Epidermal melanocyte (primary cell): ENCODE results near the gene MUC5AC.
"Not testable (repeated sequence)": the region's sequence is repeated elsewhere in the genome, so short reads cannot be mapped to it uniquely, and the experiment has no call there.

Experiments
- DNase-seq: peaks from one replicate; pipeline ENCODE4 v3.0.0; 2011; ENCODE audit warnings: low spot score; ENCODE audit not compliant: insufficient read length

MUC5AC gene

DNA sequence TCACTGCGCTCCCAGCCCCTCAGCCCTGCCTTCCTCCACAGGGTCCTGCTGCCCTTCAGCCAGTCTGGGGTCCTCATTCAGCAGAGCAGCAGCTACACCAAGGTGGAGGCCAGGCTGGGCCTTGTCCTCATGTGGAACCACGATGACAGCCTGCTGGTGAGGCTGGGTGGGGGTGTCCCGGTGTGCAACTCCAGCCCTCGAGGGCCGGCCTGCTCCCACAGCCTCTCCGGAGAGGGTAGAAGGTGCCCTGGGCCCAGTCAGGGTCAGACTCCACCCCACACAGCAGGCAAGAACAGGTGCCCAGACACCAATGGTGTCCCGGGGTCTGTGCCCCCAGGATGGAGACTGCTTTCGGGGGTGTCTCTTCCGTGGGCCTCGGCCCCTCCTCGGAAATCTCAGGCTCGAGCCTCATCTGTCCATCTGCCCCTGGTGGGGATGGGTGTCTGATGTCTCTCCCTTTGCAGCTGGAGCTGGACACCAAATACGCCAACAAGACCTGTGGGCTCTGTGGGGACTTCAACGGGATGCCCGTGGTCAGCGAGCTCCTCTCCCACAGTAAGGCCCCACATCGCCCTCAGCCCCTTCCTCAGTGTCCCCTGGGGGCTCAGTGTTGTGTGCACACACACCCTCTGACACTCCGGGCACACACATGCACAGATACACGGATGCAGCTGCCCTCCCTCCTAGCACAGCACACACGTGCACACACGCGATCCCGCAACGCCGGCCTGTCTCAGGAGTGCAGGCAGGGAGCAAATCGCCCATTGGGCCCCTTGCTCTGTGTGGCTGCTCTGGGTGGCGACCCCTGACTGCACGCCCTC is 4.9 kb downstream of the MUC5AC start:
- no peak for DNase-seq

DNA sequence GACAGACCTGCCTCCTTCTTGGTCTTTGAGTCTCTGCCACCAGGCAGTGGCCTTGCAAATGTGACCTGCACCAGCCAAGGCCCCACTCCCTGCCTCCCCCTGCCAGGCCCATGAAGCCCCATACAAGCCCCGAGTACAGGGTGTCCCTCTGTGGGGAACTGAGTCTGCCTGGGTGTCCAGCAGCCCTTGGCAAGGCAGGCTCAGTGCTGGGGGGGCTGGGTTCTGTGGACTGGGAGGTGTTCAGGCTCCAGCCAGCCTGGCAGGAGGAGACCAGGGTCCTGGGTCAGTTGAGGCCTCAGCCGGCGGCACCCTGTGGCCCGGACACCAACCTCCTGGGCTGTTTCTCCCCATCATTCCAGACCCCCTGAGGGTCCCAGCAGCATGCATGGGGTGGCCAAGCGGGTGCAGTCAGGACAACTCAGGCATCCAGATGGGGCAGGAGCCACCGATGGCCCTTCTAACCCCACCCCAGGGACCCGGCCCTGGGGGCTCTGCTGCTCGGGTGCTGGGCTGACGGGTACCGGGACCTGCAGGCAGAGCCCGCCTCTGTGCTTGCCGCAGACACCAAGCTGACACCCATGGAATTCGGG is 5.7 kb downstream of the MUC5AC start:
- DNase-seq, result no peak

DNA sequence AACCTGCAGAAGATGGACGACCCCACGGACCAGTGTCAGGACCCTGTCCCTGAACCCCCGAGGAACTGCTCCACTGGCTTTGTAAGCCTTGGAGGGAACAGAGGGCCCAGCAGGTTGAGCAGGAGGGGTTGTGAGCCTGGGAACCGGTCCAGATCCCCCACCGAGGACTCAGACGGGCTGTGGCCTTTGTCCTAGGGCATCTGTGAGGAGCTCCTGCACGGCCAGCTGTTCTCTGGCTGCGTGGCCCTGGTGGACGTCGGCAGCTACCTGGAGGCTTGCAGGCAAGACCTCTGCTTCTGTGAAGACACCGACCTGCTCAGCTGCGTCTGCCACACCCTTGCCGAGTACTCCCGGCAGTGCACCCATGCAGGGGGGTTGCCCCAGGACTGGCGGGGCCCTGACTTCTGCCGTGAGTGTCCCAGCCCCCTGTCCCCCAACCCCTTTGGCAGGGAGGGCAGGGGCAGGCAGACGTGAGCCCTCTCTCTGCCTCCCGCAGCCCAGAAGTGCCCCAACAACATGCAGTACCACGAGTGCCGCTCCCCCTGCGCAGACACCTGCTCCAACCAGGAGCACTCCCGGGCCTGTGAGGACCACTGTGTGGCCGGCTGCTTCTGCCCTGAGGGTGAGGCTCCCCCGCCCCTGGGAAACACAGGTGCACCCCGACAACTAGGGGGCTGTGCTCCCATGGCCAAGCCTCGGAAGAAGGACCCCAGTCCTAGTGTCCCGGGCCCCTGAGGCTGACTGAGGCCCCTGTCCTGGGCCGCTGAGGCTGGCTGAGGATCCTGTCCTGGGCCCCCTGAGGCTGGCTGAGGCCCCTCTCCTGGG is 6.4 kb downstream of the MUC5AC start:
- no peak for DNase-seq

DNA sequence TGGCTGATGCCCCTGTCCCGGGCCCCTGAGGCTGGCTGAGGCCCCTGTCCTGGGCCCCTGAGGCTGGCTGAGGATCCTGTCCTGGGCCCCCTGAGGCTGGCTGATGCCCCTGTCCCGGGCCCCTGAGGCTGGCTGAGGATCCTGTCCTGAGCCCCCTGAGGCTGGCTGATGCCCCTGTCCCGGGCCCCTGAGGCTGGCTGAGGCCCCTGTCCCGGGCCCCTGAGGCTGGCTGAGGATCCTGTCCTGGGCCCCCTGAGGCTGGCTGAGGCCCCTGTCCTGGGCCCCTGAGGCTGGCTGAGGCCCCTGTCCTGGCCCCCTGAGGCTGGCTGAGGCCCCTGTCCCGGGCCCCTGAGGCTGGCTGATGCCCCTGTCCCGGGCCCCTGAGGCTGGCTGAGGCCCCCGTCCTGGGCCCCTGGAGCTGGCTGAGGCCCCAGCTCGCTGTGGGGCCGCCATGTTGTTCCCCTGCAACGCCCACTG is 7.1 kb downstream of the MUC5AC start:
- not testable (repeated sequence) for DNase-seq

DNA sequence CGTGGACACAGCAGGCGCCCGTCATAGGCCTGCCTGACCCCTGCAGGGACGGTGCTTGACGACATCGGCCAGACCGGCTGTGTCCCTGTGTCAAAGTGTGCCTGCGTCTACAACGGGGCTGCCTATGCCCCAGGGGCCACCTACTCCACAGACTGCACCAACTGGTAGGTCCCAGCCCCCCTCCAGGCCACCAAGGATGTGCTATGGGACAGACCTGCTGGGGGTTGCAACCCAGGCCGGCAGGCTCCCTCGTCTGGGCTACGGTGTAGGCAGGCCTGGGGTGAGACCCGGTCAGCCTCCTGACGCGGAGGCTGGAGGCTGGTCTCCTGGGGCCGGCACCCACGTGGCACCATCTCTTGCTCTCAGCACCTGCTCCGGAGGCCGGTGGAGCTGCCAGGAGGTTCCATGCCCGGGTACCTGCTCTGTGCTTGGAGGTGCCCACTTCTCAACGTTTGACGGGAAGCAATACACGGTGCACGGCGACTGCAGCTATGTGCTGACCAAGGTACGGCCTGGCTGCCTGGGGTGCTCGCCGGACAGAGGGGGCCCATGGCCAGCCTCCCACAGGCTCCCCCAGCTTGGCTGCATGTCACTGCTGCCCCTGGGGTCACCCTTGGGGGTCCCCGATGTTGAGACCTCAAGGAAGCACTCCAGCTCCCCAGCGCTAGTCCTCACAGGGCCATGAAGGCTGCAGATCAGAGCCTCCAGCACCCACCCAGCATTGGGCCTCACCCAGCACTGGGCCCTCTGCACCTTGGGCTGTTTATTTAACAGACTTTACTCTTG is 7.7 kb downstream of the MUC5AC start:
- DNase-seq, result no peak

DNA sequence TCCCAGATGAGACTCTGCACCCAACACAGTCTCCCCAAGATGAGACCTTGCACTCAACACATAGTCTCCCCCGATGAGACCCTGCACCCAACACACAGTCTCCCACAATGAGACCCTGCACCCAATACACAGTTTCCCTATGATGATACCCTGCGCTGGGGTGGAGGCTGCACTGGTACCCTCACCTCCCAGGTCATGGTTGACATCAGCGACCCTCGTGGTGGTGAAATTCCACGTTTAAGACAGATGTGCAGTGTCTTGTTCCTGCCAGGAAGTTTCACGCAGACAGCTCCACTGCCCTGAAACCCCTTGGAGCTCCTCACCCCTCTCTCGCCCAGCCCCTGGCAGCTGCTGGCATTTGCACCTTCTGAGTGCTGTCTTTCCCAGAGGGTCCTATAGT is 9.5 kb downstream of the MUC5AC start:
- DNase-seq, result no peak

DNA sequence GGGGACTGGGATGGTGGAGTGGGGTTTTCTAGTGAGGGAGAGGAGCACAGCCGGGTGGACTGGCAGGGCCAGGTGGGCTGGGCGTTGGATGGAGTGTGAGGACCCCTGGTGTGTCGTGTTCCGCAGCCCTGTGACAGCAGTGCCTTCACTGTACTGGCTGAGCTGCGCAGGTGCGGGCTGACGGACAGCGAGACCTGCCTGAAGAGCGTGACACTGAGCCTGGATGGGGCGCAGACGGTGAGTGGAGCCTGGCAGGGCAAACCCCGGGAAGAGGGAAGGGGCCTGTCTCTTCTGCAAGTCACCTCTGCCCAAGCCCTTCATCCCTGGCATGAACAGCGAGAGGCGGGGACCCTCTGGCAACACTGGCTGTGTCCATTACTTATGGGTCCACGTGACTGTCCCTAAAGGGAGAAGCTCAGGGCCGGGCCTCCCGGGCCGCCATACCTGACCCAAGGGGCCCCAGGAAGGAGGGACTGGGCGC is 10.0 kb downstream of the MUC5AC start:
- DNase-seq, result no peak

DNA sequence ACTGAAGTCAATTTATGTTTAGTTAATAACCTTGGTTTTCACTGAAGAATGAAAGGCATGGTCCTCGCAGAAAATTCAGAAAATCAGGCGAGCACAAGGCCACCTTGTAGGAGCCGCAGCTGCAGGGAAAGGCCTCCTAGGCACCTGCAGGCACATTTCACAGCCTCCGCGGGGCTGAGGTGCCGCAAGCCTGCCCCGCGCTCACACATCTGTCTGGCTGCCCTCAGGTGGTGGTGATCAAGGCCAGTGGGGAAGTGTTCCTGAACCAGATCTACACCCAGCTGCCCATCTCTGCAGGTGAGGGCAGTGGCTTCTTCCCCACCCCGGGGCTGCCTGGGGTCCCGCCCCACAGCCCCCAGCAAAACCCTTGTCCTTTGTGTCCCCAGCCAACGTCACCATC is 10.5 kb downstream of the MUC5AC start:
- DNase-seq, result no peak

DNA sequence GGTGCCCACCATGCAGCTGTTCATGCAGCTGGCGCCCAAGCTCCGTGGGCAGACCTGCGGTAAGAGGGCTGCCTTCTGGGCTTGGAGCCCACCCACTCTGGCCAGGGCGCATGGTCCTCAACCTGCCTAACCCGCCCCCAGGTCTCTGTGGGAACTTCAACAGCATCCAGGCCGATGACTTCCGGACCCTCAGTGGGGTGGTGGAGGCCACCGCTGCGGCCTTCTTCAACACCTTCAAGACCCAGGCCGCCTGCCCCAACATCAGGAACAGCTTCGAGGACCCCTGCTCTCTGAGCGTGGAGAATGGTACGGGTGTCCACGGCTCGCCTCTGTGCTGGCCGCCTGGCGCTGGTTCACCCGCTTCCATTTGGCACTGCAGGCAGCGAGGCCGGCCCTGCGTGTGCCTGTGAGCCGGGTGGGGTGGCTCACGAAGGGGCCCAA is 11.0 kb downstream of the MUC5AC start:
- no peak for DNase-seq

DNA sequence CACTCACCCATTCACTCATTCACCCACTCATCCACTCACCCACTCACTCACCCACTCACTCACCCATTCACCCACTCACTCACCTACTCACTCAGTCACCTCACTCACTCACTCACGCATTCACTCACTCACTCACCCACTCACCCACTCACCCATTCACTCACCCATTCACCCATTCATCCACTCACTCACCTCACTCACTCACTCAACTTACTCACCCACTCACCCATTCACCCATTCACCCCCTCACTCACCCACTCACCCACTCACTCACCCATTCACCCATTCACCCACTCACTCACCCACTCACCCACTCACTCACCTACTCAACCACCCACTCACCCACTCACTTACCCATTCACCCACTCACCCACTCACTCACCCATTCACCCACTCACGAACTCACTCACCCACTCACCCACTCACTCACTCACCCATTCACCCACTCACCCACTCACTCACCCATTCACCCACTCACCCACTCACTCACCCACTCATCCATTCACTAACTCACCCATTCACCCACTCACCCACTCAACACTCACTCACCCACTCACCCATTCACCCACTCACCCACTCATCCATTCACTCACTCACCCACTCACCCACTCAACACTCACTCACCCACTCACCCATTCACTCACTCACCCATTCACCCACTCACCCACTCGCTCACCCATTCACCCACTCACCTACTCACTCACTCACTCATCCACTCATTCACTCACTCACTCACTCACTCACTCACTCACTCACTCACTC is 13.7 kb downstream of the MUC5AC start:
- DNase-seq, result no peak

DNA sequence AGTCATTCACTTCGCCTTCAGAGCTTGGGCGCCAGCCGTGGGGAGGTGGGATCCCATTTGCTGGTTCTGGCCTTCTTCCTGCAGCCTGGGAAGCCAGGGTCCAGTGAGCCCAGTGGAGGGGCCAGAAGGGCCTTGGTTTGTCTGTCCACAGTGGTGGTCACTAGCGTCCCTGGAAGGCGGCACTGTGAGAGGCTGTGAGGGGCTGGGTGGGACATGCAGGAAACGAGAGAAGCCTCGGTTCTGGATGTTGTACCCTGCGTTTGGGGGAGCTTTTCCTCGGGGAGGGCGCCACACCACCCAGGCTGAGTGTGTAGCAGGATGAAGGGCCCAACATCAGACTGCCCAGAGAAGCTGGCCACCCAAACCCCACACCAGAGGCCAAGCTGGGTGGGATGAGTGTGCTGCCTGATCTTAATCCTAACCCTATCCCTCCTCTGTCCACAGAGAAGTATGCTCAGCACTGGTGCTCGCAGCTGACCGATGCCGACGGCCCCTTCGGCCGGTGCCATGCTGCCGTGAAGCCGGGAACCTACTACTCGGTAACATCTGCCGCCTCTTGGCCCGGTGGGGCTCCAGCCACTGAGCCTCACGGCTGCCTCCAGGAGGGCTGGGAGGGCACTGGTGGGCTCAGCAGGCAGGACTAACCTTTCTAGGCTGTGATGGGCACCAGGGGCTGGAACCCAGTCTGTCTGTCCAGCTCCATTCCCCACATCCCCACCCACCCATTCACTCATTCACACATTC is 14.4 kb downstream of the MUC5AC start:
- no peak for DNase-seq

DNA sequence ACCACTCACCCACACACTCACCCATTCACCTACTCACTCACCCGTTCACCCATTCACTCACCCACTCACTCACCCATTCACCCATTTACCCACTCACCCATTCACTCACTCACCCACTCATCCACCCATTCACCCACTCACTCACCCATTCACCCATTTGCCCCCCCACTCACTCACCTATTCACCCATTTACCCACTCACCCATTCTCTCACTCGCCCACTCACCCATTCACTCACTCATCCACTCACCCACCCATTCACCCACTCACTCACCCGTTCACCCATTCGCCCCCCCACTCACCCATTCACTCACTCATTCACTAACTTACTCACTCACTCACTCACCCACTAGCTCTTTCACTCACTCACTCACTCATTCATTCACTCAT is 15.0 kb downstream of the MUC5AC start:
- DNase-seq, result no peak

DNA sequence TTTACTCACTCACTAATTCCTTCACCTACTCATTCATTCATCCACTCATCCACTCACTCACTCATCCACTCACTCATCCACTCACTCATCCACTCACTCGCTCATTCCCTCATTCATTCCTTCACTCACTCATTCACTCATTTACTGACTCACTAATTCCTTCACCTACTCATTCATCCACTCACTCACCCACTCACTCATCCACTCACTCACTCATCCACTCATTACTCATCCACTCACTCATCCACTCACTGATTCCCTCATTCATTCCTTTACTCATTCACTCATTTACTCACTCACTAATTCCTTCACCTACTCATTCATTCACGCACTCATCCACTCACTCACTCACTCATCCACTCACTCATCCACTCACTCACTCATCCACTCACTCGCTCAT is 15.6 kb downstream of the MUC5AC start:
- DNase-seq, result not testable (repeated sequence)

DNA sequence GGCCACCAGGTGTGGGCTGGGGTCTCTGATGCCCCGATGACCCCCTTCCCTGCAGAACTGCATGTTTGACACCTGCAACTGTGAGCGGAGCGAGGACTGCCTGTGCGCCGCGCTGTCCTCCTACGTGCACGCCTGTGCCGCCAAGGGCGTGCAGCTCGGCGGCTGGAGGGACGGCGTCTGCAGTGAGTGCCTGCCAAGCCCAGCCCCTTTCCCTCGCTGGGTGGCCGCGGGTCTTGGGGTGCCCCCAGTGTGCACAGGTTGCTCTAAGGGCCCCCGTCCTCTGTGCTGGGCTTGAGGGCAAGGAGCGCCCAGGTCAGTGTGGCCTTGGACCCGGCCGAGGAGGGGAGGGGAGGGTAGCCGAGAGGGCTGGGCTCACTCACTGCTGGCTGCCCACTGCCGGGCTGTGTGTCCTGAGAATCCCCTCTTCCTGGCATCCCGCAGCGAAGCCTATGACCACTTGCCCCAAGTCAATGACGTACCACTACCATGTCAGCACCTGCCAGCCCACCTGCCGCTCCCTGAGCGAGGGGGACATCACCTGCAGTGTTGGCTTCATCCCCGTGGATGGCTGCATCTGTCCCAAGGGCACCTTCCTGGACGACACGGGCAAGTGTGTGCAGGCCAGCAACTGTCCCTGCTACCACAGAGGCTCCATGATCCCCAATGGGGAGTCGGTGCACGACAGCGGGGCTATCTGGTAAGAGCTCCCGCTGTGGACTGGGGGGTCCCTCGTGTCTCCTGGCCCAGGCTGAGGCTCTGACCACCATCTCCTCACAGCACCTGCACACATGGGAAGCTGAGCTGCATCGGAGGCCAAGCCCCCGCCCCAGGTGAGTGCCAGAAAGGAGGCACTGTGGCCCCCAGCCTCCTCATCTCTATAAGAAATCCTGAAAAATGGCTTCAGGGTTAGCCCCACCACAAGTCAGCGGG is 17.0 kb downstream of the MUC5AC start:
- DNase-seq, result no peak

DNA sequence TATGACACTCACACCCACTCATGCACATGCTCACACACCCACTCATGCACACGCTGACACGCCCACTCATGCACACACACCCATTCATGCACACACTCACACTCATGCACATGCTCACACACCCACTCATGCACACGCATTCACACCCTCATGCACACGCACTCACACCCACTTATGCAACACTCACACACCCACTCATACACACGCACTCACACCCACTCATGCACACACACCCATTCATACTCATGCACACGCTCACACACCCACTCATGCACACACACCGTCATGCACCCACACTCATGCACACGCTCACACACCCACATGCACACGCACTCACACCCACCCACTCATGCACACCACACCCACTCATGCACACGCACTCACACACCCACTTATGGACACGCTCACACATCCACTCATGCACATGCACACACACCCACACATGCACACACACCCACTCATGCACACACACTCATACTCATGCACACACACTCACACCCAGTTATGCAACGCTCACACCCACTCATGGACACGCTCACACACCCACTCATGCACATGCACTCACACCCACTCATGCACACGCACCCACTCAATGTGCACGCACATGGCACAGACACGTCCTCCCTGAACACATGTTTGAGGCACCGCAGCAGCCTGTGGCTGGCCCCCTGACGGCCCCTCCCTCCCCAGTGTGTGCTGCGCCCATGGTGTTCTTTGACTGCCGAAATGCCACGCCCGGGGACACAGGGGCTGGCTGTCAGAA is 17.9 kb downstream of the MUC5AC start:
- no peak for DNase-seq

DNA sequence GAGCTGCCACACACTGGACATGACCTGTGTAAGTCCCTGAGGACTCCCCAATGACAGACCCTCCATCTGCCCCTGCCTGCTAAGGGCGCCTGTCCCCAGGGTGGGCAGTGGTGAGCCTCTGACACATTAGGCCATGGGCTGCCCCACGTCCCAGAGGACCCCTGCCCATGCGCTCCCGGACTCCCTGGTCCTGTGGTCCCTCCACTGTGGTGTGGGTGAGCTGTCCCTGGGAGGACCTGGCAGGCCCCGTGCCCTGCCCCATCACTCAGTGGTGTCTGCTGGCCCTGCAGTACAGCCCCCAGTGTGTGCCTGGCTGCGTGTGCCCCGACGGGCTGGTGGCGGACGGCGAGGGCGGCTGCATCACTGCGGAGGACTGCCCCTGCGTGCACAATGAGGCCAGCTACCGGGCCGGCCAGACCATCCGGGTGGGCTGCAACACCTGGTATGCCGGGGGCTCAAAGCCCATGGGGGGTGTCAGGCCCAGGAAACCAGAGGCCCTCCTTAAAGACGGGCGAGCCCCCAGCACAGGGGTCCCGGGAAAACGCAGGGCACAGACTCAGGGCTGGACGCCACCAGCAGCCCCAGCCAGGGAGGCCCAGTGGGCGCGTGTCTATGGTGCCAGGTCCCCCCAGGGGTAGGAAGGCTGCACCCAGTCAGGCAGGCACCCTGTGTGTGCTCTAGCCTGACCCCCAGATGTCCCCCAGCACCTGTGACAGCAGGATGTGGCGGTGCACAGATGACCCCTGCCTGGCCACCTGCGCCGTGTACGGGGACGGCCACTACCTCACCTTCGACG is 18.7 kb downstream of the MUC5AC start:
- no peak for DNase-seq
